ENCODE data around the gene ZNF606.

GRCh38 chr19:57941593-57941992, 61.0 kb downstream of the ZNF606 start:
- TF ChIP-seq, protein P1, sequence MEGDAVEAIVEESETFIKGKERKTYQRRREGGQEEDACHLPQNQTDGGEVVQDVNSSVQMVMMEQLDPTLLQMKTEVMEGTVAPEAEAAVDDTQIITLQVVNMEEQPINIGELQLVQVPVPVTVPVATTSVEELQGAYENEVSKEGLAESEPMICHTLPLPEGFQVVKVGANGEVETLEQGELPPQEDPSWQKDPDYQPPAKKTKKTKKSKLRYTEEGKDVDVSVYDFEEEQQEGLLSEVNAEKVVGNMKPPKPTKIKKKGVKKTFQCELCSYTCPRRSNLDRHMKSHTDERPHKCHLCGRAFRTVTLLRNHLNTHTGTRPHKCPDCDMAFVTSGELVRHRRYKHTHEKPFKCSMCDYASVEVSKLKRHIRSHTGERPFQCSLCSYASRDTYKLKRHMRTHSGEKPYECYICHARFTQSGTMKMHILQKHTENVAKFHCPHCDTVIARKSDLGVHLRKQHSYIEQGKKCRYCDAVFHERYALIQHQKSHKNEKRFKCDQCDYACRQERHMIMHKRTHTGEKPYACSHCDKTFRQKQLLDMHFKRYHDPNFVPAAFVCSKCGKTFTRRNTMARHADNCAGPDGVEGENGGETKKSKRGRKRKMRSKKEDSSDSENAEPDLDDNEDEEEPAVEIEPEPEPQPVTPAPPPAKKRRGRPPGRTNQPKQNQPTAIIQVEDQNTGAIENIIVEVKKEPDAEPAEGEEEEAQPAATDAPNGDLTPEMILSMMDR (IDR thresholded peaks at IDR 0.05): no peak
- TF ChIP-seq POLR2A (IDR thresholded peaks at IDR 0.05): no peak

Data from heart left ventricle (tissue), 13 donors.